Embryonic facial prominence (tissue), 1 donor: ENCODE results near the gene MAN2A2.

Source experiments
- DNase-seq: peaks from one replicate; pipeline ENCODE4 v3.0.0-alpha.2; 2016; ENCODE audit errors: extremely low spot score

MAN2A2 gene

DNA sequence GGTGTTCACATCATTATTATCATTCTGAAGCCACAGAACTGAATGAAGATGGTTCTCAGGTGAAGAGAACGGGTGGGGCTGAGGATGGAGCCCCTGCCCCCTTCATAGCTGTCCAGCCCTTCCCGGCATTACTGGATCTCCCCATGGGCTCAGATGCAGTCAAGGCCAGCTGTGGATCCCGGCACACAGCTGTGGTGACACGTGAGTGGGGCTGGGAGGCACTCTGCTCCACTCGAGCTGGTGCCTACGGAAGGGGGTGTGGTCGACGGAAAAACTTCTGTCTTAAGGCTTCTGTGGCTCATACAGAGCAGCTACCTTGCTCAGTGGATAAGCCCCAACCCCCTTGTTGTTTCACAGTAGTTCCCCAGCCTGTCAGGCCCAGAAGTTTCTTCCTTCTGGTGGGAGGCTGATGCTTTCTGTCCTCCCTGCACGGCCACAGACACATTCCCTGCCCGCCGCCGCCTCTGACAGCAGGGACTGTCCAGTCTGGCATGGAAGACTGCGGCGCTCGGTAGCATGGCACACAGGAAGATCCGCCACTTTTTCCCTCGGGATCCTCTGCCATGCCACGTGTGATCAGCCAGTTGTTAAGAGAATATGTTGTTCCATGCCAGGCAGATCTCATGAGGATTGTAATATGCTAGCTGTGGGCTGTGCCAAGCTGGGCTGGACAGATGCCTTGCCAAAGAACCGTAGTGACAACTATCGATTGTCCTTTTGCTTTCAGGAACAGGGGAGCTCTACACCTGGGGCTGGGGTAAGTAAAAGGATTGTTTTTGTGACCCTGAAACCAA, 57.4 kb downstream of the MAN2A2 start:
- no peak for DNase-seq

GRCh38 chr15:90962021-90962420, 58.9 kb downstream of the MAN2A2 start:
- no peak for DNase-seq

DNA sequence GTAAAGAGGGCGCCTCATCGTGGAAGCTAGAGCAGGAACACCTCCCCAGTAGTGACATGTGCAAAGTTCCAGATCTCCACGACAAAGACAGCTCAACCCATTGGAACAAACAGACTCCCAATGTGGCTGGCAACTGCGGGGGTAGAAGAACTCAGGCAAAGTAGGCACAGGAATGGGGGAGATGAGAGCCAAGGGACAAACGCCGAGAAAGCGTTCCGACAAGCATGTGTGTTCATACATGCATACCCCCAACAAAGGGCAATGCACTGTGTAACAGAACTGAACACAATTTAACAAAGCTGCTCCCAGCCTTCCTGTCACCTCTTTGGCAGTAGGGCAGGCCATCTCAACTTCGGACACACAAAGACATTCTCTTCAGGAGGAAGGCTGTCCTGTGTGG, 63.2 kb downstream of the MAN2A2 start:
- DNase-seq: no peak

DNA sequence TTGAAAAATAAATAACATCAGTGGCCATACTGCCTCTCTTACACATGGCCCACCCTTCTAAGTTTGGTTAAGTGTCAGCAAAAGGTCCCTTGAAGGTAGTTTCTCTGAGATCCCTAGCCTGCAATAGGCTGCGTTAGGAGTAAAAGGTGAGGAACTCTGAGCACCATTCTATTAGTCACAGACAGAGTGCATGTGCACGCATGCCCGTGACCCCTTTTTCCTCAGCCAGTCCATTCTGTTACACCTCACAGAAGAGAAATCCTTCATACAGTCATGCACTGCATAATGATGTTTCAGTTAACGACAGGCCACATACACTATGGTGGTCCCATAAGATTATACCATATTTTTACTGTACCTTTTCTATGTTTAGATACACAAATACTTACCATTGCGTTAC, 64.1 kb downstream of the MAN2A2 start:
- no peak for DNase-seq

DNA sequence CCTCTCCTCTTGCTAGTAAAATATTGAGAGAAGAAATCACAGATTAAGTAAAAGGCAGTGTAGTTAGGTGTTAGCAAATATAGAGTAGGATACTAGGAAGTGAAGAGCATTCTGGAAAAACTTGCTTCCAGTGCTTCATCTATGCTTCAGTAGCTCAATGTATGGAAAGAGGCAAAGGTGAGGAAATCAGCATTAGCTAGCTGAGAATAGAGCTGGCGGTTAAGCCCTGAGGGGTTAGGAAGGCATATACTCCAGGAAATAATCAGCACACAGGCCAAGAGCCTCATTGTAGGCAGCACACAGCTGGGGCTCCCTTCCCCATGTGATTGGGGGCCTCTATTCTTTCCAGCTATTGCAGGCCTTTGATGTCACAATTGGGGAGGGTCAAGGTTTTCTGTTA, 65.3 kb downstream of the MAN2A2 start:
- DNase-seq: no peak

- DNase-seq: no peak
Measured at GRCh38 chr15:90970274-90970673, 67.2 kb downstream of the MAN2A2 start.

GRCh38 chr15:90972133-90972532, 69.0 kb downstream of the MAN2A2 start:
- no peak for DNase-seq
